NCI-H2107 treated with DMSO at 0.1 percent for 48 hours (cell line): ENCODE results near the gene CAPN7.

Experiments
- DNase-seq: peaks from one replicate; lab custom pipeline; 2025; ENCODE audit not compliant: unreplicated experiment; lab: John Stamatoyannopoulos, UW

The CAPN7 gene

GRCh38 chr3:15294929-15295328 is 88.9 kb downstream of the CAPN7 start:
- DNase-seq, result no peak

- no peak for DNase-seq
These were observed 89.5 kb downstream of the CAPN7 start for GRCh38 chr3:15295506-15295905.

- no peak for DNase-seq
These were observed 91.7 kb downstream of the CAPN7 start for GRCh38 chr3:15297608-15298350.

GRCh38 chr3:15298504-15298903 is 92.5 kb downstream of the CAPN7 start:
- no peak for DNase-seq

GRCh38 chr3:15299036-15299435 is 93.0 kb downstream of the CAPN7 start:
- no peak for DNase-seq

- no peak for DNase-seq
These were observed 94.5 kb downstream of the CAPN7 start for GRCh38 chr3:15300323-15301078.

- DNase-seq, result no peak
These were observed 95.7 kb downstream of the CAPN7 start for GRCh38 chr3:15301761-15302160.
